ENCODE data around the gene UCK1. TPM values are rescaled to one million over a fixed set of nuclear protein-coding genes. Genes with fewer than 3 reads are reported as not detected.

Gene UCK1
- polyA plus RNA-seq, 1 donor (not counting 4 experiments of a cell fraction or from before 2014, with no cell fraction given), result 15.4 TPM

DNA sequence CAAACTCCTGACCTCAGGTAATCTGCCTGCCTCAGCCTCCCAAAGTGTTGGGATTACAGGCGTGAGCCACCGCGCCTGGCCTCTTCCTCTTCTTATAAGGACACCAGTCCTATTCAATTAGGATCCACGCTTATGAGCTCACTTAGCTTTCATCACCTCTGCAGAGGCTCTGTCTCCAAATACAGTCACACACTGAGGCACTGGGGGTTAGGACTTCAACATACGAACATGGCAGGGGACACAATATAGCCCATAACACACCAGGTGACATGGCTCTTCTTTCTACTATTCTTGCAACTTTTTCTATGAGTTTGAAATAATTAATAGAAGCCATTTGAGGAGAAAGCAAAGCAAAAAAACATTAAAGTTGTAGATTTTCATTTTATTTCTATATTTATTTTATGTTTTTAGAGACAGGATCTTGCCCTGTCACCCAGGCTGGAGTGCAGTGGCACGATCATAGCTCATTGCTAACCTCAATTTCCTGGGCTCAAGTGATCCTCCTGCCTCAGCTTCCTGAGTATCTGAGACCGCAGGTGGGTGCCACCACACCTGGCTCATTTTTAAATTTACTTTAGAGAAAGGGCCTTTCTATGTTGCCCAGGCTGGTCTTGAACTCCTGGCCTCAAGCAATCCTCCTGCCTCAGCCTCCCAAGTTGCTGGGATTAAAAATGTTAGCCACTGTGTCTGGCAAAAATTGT is 8.3 kb upstream of the UCK1 start:
- Histone ChIP-seq H3K79me2 (ENCODE audit: control insufficient read depth, insufficient read depth, low read length) (no peaks in the 10 kb centered on the region), H3K4me1 (ENCODE audit: control insufficient read depth, extremely low read depth, insufficient read depth, low read length) (no peaks in the 10 kb centered on the region), H3K9me1 (ENCODE audit: control insufficient read depth, extremely low read depth, insufficient read depth, low read length) (no peaks in the 10 kb centered on the region), H3K27me3 (ENCODE audit: control insufficient read depth, extremely low read depth, insufficient read depth, low read length) (peaks cover 7% of the 10 kb centered on the region), H3K4me2 (ENCODE audit: control insufficient read depth, extremely low read depth, insufficient read depth, low read depth, low read length) (no peak overlapping the region), H3K9ac (ENCODE audit: control insufficient read depth, extremely low read depth, insufficient read depth, low read length) (no peak overlapping the region), H2AFZ (ENCODE audit: control insufficient read depth, low read length) (no peak overlapping the region), H3K36me3 (ENCODE audit: control insufficient read depth in 2 of 2, extremely low read depth in 1 of 2, insufficient read depth in 2 of 2, low read length in 2 of 2) (no peaks in the 10 kb centered on the region), H3K9me3 (ENCODE audit: control insufficient read depth, low read depth, low read length) (peaks cover 5% of the 10 kb centered on the region), H3K27ac (ENCODE audit: control insufficient read depth, insufficient read depth, low read length) (no peak overlapping the region), H4K20me1 (ENCODE audit: control insufficient read depth, extremely low read depth, insufficient read depth, low read length) (no peaks in the 10 kb centered on the region), H3K4me3 (ENCODE audit: control insufficient read depth in 2 of 3, extremely low read depth in 1 of 3, insufficient read depth in 2 of 3, low read depth in 1 of 3, low read length in 3 of 3) (no peak overlapping the region)
- dilution Hi-C loops (cut with MboI; ENCODE audit: extremely low pct_ligation_motif_present, low sequenced_read_pairs), result no loop called here
- FAIRE-seq (no peak), DNase-seq (ENCODE audit: low read depth, low spot score) (no peak)
- TF ChIP-seq EZH2 (IDR thresholded peaks at IDR 0.05; ENCODE audit: low read length), result no peak
- TF ChIP-seq, protein P1, sequence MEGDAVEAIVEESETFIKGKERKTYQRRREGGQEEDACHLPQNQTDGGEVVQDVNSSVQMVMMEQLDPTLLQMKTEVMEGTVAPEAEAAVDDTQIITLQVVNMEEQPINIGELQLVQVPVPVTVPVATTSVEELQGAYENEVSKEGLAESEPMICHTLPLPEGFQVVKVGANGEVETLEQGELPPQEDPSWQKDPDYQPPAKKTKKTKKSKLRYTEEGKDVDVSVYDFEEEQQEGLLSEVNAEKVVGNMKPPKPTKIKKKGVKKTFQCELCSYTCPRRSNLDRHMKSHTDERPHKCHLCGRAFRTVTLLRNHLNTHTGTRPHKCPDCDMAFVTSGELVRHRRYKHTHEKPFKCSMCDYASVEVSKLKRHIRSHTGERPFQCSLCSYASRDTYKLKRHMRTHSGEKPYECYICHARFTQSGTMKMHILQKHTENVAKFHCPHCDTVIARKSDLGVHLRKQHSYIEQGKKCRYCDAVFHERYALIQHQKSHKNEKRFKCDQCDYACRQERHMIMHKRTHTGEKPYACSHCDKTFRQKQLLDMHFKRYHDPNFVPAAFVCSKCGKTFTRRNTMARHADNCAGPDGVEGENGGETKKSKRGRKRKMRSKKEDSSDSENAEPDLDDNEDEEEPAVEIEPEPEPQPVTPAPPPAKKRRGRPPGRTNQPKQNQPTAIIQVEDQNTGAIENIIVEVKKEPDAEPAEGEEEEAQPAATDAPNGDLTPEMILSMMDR (optimal IDR thresholded peaks at IDR 0.05 in 1 of 3, IDR thresholded peaks at IDR 0.05 in 1 of 3, conservative IDR thresholded peaks at IDR 0.05 in 1 of 3; ENCODE audit: extremely low read depth in 1 of 3, insufficient read depth in 2 of 3, low read length in 3 of 3), result no peak

DNA sequence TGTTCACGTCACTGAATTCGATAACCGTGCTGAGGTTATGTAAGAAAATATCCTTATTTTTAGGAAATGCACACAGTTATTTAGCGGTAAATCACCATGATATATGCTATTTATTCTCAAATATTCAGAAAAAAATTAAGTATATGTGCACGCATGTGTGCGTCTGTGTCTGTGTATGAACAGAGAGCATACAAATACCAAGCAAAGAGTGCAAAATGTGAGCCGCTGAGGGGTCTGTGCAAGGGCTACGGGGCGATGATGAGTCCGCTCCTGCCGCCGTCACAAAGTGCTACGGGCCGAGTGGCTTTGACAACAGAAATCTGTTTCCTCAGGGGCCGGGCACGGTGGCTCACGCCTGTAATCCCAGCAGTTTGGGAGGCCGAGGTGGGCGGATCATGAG is 6.9 kb upstream of the UCK1 start:
- Histone ChIP-seq H3K36me3 (ENCODE audit: control insufficient read depth in 2 of 2, extremely low read depth in 1 of 2, insufficient read depth in 2 of 2, low read length in 2 of 2) (no peaks in the 10 kb centered on the region), H3K27ac (ENCODE audit: control insufficient read depth, insufficient read depth, low read length) (no peak overlapping the region), H4K20me1 (ENCODE audit: control insufficient read depth, extremely low read depth, insufficient read depth, low read length) (no peaks in the 10 kb centered on the region), H3K4me1 (ENCODE audit: control insufficient read depth, extremely low read depth, insufficient read depth, low read length) (no peaks in the 10 kb centered on the region), H3K79me2 (ENCODE audit: control insufficient read depth, insufficient read depth, low read length) (no peaks in the 10 kb centered on the region), H2AFZ (ENCODE audit: control insufficient read depth, low read length) (no peak overlapping the region), H3K9me1 (ENCODE audit: control insufficient read depth, extremely low read depth, insufficient read depth, low read length) (no peaks in the 10 kb centered on the region), H3K4me3 (ENCODE audit: control insufficient read depth in 2 of 3, extremely low read depth in 1 of 3, insufficient read depth in 2 of 3, low read depth in 1 of 3, low read length in 3 of 3) (no peak overlapping the region), H3K9ac (ENCODE audit: control insufficient read depth, extremely low read depth, insufficient read depth, low read length) (no peak overlapping the region), H3K4me2 (ENCODE audit: control insufficient read depth, extremely low read depth, insufficient read depth, low read depth, low read length) (no peak overlapping the region), H3K9me3 (ENCODE audit: control insufficient read depth, low read depth, low read length) (no peaks in the 10 kb centered on the region), H3K27me3 (ENCODE audit: control insufficient read depth, extremely low read depth, insufficient read depth, low read length) (no peaks in the 10 kb centered on the region)
- dilution Hi-C loops (cut with MboI; ENCODE audit: extremely low pct_ligation_motif_present, low sequenced_read_pairs), result no loop called here
- no peak for FAIRE-seq
- DNase-seq (ENCODE audit: low read depth, low spot score), result no peak
- TF ChIP-seq, protein P1 (optimal IDR thresholded peaks at IDR 0.05 in 1 of 3, IDR thresholded peaks at IDR 0.05 in 1 of 3, conservative IDR thresholded peaks at IDR 0.05 in 1 of 3; ENCODE audit: extremely low read depth in 1 of 3, insufficient read depth in 2 of 3, low read length in 3 of 3), result no peak
- TF ChIP-seq EZH2 (IDR thresholded peaks at IDR 0.05; ENCODE audit: low read length), result no peak

Data from keratinocyte (primary cell).